Measurements from ENCODE around the gene EFNA5.

Gene EFNA5

DNA sequence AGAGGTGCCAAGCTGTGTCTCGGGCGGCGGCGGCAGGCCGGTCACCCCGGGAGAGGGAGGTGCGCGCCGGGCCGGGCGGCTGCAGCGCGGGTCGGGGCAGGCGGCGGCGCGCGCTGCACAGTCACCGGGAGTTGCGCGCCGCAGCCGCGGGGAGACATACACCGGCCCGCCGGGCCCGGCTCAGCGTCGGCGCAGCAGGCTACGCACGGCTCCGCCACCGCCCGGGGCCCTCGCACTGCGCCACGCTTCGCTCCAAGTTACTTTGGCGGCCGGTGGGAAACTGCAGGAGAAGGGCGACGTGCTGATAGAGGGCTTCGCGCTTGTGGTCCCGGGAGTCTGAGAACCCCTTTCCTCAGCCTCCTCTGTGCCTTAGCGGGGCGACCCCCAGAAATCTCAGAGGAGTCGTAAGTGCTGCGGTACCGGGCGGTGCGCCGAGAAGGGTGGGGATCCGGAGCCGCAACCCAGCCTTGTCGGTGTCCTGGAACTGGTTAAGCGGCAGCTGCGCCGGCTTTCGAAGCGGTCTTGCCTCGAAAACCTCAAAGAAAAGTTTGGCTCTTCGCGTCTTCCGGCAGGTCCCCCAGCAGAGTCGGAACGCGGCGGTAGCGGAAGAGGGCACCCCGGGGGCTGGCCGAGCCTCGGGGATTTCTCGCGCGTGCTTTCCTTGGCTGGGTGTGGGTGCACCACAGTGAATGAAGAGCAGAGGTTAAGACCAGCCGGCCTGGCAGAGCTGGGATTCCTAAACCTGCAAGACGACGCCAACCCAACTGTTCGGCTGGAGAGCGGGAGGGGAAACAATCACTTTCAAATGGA is at the start of gene EFNA5:
EFNA5 (minus strand) TSS at position 6 of the 810 bp plus-strand sequence.
- H3K27ac Mint-ChIP-seq = no peak within 1 kb of the TSS
- H3K27me3 Mint-ChIP-seq (ENCODE audit: low read depth) = peaks cover 76% of the 10 kb centered on the region
- DNase-seq (ENCODE audit: low spot score) = peak; percentile 20
- peaks cover 31% of the 10 kb centered on the region for H3K4me1 Mint-ChIP-seq (ENCODE audit: low read depth)
- no peaks in the 10 kb centered on the region for H3K9me3 Mint-ChIP-seq
- H3K4me3 Mint-ChIP-seq = peak within 1 kb of the TSS; percentile 78
- no peaks in the 10 kb centered on the region for H3K36me3 Mint-ChIP-seq (ENCODE audit: low read depth)

DNA sequence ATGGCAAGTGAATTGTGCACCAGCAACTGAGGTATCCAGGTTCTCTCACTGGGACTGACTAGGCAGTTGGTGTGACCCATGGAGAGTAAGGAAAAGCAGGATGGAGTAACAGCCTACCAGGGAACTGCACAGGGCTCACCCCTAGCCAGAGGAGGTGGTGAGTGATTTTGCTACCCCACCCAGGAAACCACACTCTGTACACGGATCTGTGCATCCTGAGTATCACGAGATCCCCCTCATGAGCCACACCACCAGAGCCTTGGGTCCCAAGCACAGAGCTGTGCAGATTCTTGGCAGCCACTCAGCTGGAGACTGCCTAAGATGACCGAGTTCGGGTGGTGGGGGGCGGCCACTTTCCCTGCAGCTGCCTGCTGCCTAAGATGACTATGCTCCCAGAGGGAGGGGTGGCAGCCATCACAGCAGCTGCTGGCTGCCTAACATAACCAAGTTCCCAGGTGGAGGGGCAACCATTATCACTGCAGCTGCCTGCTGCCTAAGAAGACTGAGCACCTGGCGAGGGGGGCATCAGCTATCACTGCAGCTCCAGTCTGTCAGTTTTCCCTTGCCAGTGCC is 48.4 kb upstream of the EFNA5 start:
- Mint-ChIP-seq H3K4me3 (no peak overlapping the region), H3K27me3 (ENCODE audit: low read depth) (peaks cover 3% of the 10 kb centered on the region), H3K36me3 (ENCODE audit: low read depth) (no peaks in the 10 kb centered on the region), H3K27ac (no peak overlapping the region), H3K4me1 (ENCODE audit: low read depth) (no peaks in the 10 kb centered on the region), H3K9me3 (peaks cover 30% of the 10 kb centered on the region)
- no peak for DNase-seq (ENCODE audit: low spot score)

- Mint-ChIP-seq H3K27ac (no peak overlapping the region), H3K9me3 (peaks cover 25% of the 10 kb centered on the region)
- no peak for DNase-seq (ENCODE audit: low spot score)
Observed at GRCh38 chr5:107717816-107718215, 47.1 kb upstream of the EFNA5 start.

DNA sequence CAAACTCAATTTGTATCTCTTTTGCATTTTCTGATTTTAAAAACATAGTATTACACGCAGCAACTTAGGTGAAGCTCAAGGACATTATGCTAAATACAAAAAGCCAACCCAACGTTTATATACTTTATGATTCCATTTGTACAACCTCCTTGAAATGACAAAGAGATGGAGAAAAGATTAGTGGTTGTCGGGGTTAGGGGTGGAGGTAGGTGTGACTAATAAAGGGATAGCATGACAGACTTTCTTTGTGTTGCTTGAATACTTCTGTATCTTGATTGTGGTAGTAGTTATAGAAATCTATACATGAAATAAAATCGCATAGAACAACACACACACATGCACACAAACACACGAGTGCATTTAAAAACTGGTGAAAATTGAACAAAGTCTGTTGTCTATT is 42.5 kb upstream of the EFNA5 start:
- peaks cover 3% of the 10 kb centered on the region for H3K27me3 Mint-ChIP-seq (ENCODE audit: low read depth)
- peaks cover 4% of the 10 kb centered on the region for H3K9me3 Mint-ChIP-seq
- no peak for DNase-seq (ENCODE audit: low spot score)
- peaks cover 2% of the 10 kb centered on the region for H3K4me1 Mint-ChIP-seq (ENCODE audit: low read depth)
- no peaks in the 10 kb centered on the region for H3K36me3 Mint-ChIP-seq (ENCODE audit: low read depth)
- no peak overlapping the region for H3K27ac Mint-ChIP-seq
- no peak overlapping the region for H3K4me3 Mint-ChIP-seq

More at GRCh38 chr5:107717816-107718215, 47.1 kb upstream of the EFNA5 start:
- H3K4me3 Mint-ChIP-seq = no peak overlapping the region
- H3K36me3 Mint-ChIP-seq (ENCODE audit: low read depth) = no peaks in the 10 kb centered on the region
- H3K4me1 Mint-ChIP-seq (ENCODE audit: low read depth) = peaks cover 2% of the 10 kb centered on the region
- H3K27me3 Mint-ChIP-seq (ENCODE audit: low read depth) = peaks cover 3% of the 10 kb centered on the region

DNA sequence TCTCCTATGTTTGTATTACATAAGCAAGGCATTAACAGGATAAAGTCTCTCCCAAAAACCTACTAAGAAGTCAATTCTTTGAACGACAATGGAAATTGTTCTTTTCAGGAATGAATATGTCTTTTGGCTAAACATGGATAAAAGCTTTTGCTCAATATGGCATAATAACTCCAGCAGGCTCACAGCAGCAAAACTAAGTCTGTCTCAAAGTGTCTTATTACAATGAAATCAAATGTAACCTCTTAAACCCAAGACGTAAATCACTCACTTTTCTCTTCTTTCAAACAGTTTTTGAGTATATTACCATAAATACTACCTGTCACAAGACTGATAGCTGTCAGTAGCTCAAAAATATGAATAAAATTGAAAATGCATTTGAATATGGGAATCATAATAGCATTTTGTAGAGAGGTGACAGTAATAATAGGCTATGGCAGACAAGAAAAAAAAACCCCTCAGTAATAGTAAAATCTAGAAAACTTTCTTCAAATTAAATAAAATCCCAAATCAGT is 41.7 kb upstream of the EFNA5 start:
- Mint-ChIP-seq H3K4me3 (no peak overlapping the region), H3K9me3 (peaks cover under 1% of the 10 kb centered on the region), H3K27me3 (ENCODE audit: low read depth) (peaks cover 3% of the 10 kb centered on the region), H3K36me3 (ENCODE audit: low read depth) (no peaks in the 10 kb centered on the region), H3K27ac (no peak overlapping the region), H3K4me1 (ENCODE audit: low read depth) (peaks cover 2% of the 10 kb centered on the region)
- no peak for DNase-seq (ENCODE audit: low spot score)

- peaks cover 3% of the 10 kb centered on the region for H3K4me1 Mint-ChIP-seq (ENCODE audit: low read depth)
- peaks cover 18% of the 10 kb centered on the region for H3K27me3 Mint-ChIP-seq (ENCODE audit: low read depth)
- H3K4me3 Mint-ChIP-seq = no peak overlapping the region
- H3K27ac Mint-ChIP-seq = no peak overlapping the region
- DNase-seq (ENCODE audit: low spot score) = no peak
- peaks cover 6% of the 10 kb centered on the region for H3K9me3 Mint-ChIP-seq
- no peaks in the 10 kb centered on the region for H3K36me3 Mint-ChIP-seq (ENCODE audit: low read depth)
Observed at GRCh38 chr5:107705402-107706014, 34.8 kb upstream of the EFNA5 start.

DNA sequence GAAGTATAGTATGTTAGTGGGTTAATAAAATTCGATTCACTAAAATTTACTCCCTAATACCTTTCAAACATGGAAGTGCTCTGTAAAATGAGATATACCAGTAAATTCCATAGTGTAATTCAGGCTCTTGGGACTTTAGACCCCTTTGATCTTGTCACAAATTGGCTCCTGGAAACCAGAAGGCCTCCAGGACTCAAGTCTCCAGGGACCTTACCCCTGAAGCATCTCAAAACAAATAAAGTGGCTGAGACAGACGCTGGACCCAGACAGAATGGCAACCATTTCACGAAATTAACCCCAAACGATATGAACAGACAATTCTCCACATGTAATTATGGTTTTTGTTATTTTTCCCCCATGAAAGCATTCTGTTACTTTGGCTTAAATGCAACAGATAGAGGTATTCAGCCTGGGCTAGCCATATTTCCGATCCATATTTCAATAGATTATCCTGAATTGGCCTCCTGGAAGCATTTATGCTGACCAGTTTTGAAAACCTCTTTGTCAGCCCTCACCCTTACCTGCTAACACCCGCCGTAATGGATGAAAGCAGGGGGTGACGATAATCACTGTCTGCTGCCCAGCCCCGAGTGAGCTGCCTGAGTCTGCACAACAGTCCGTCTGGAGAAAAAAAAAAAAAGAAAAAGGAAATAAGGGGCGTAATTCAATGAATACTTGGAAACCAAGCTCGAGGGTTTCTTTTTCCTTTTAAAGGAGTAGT is 34.1 kb upstream of the EFNA5 start:
- H3K4me1 Mint-ChIP-seq (ENCODE audit: low read depth) = peaks cover 3% of the 10 kb centered on the region
- H3K27ac Mint-ChIP-seq = no peak overlapping the region
- H3K36me3 Mint-ChIP-seq (ENCODE audit: low read depth) = no peaks in the 10 kb centered on the region
- no peak overlapping the region for H3K4me3 Mint-ChIP-seq
- DNase-seq (ENCODE audit: low spot score) = no peak
- peaks cover 6% of the 10 kb centered on the region for H3K9me3 Mint-ChIP-seq
- H3K27me3 Mint-ChIP-seq (ENCODE audit: low read depth) = peaks cover 18% of the 10 kb centered on the region

DNA sequence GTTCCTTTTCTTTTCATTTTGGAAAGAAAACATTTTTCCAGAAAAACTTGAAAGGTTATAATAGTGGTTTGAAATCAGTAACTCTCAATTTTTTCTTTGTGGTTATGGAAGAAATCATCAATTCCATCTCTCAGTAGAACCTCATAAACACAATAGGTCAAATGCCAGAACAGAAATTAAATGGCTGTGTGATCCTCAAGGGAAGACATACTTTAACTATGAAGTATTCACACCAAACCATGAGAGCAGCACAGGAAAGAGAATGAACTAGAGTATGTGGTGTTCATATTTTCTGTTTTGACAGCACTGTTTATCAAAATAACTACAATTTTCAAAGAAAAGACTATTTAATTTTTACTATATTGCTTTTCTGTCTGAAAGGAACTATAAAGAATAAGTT is 29.7 kb upstream of the EFNA5 start:
- Mint-ChIP-seq H3K4me3 (no peak overlapping the region), H3K27me3 (ENCODE audit: low read depth) (peaks cover 15% of the 10 kb centered on the region), H3K9me3 (no peaks in the 10 kb centered on the region), H3K36me3 (ENCODE audit: low read depth) (no peaks in the 10 kb centered on the region), H3K4me1 (ENCODE audit: low read depth) (peaks cover 3% of the 10 kb centered on the region), H3K27ac (no peak overlapping the region)
- no peak for DNase-seq (ENCODE audit: low spot score)

DNA sequence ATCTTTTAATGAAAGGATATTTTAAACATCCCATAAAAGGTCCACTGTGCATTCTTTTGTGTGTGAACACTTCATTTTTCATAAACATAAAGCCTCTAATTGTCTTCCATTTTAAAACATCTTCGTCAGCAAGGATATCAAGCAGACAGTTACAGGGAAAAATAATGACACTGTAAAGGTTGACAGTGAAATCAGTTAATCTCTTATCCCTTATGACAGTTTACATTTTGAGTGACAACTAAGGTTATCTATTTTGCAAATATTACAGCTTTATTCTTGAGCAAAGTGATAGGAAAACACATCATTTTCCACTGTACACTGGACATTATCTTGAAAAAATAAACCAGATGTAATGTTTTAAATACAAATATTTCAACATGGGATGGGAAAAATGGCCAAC is 28.7 kb upstream of the EFNA5 start:
- DNase-seq (ENCODE audit: low spot score) = no peak
- Mint-ChIP-seq H3K27me3 (ENCODE audit: low read depth) (peaks cover 13% of the 10 kb centered on the region), H3K27ac (no peak overlapping the region), H3K4me3 (no peak overlapping the region), H3K36me3 (ENCODE audit: low read depth) (no peaks in the 10 kb centered on the region), H3K4me1 (ENCODE audit: low read depth) (no peaks in the 10 kb centered on the region), H3K9me3 (no peaks in the 10 kb centered on the region)

- peaks cover 13% of the 10 kb centered on the region for H3K27me3 Mint-ChIP-seq (ENCODE audit: low read depth)
- H3K4me3 Mint-ChIP-seq = no peak overlapping the region
- H3K36me3 Mint-ChIP-seq (ENCODE audit: low read depth) = no peaks in the 10 kb centered on the region
- H3K4me1 Mint-ChIP-seq (ENCODE audit: low read depth) = no peaks in the 10 kb centered on the region
- no peak for DNase-seq (ENCODE audit: low spot score)
- no peak overlapping the region for H3K27ac Mint-ChIP-seq
- no peaks in the 10 kb centered on the region for H3K9me3 Mint-ChIP-seq
Observed at GRCh38 chr5:107698286-107698685, 27.5 kb upstream of the EFNA5 start.

- Mint-ChIP-seq H3K9me3 (peaks cover 4% of the 10 kb centered on the region), H3K36me3 (ENCODE audit: low read depth) (no peaks in the 10 kb centered on the region), H3K27ac (no peak overlapping the region), H3K4me1 (ENCODE audit: low read depth) (no peaks in the 10 kb centered on the region), H3K27me3 (ENCODE audit: low read depth) (no peaks in the 10 kb centered on the region), H3K4me3 (no peak overlapping the region)
- no peak for DNase-seq (ENCODE audit: low spot score)
Observed at GRCh38 chr5:107696498-107696897, 25.8 kb upstream of the EFNA5 start.

DNA sequence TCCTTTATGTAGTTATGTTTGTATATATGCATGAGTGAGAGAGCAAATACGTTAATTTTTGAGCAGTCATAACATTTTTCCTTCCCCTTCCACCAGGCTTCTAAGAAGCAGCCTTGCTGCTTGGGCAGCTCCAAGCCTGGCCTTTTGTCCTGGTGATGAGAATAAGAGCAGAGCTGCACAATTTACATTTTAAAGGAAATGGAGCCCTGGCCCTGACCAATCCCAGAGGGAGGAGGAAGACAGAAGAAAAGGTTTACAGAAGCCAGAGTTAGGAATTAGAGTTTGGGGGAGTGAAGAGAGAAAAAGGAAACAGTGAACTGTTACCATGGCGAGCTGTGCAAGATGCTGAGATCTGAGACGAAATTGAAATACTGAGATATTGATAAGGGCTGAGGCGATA is 25.3 kb upstream of the EFNA5 start:
- Mint-ChIP-seq H3K4me1 (ENCODE audit: low read depth) (no peaks in the 10 kb centered on the region), H3K4me3 (no peak overlapping the region), H3K9me3 (peaks cover 4% of the 10 kb centered on the region), H3K27ac (no peak overlapping the region), H3K27me3 (ENCODE audit: low read depth) (no peaks in the 10 kb centered on the region), H3K36me3 (ENCODE audit: low read depth) (no peaks in the 10 kb centered on the region)
- DNase-seq (ENCODE audit: low spot score) = no peak

GRCh38 chr5:107687937-107688336 is 17.2 kb upstream of the EFNA5 start:
- no peaks in the 10 kb centered on the region for H3K36me3 Mint-ChIP-seq (ENCODE audit: low read depth)
- no peak for DNase-seq (ENCODE audit: low spot score)
- peaks cover 11% of the 10 kb centered on the region for H3K27me3 Mint-ChIP-seq (ENCODE audit: low read depth)
- no peaks in the 10 kb centered on the region for H3K4me1 Mint-ChIP-seq (ENCODE audit: low read depth)
- no peak overlapping the region for H3K4me3 Mint-ChIP-seq
- H3K9me3 Mint-ChIP-seq = peaks cover 4% of the 10 kb centered on the region
- H3K27ac Mint-ChIP-seq = no peak overlapping the region

GRCh38 chr5:107687404-107687803 is 16.7 kb upstream of the EFNA5 start:
- Mint-ChIP-seq H3K27me3 (ENCODE audit: low read depth) (peaks cover 11% of the 10 kb centered on the region), H3K4me1 (ENCODE audit: low read depth) (no peaks in the 10 kb centered on the region), H3K4me3 (no peak overlapping the region)

More at GRCh38 chr5:107687404-107687803, 16.7 kb upstream of the EFNA5 start:
- H3K27ac Mint-ChIP-seq = no peak overlapping the region
- no peaks in the 10 kb centered on the region for H3K36me3 Mint-ChIP-seq (ENCODE audit: low read depth)
- H3K9me3 Mint-ChIP-seq = peaks cover 4% of the 10 kb centered on the region
- no peak for DNase-seq (ENCODE audit: low spot score)
